Measurements from ENCODE around the gene PACS2.
"Not testable (repeated sequence)": the region's sequence is repeated elsewhere in the genome, so short reads cannot be mapped to it uniquely, and the experiment has no call there.

The PACS2 gene

GRCh38 chr14:105334383-105335230 lies 20.1 kb downstream of the PACS2 start:
- no peak overlapping the region for H3K4me3 ChIP-seq (ENCODE audit: low read depth, low read length)
- TF ChIP-seq CTCF (IDR thresholded peaks at IDR 0.05; ENCODE audit: low read depth, low read length) = no peak
- TF ChIP-seq MYC (IDR thresholded peaks at IDR 0.05; ENCODE audit: low read depth, low read length) = no peak
- no peak for TF ChIP-seq POLR2A (IDR thresholded peaks at IDR 0.05; ENCODE audit: extremely low read depth, insufficient read length)
- no peak for TF ChIP-seq MAX (IDR thresholded peaks at IDR 0.05; ENCODE audit: low read depth, low read length)
- no peak for DNase-seq (ENCODE audit: low read depth)

GRCh38 chr14:105335231-105335542 lies 20.6 kb downstream of the PACS2 start:
- not testable (repeated sequence) for DNase-seq (ENCODE audit: low read depth); H3K4me3 ChIP-seq (ENCODE audit: low read depth, low read length)

- DNase-seq (ENCODE audit: low read depth) = no peak
- no peak overlapping the region for H3K4me3 ChIP-seq (ENCODE audit: low read depth, low read length)
- TF ChIP-seq MYC (IDR thresholded peaks at IDR 0.05; ENCODE audit: low read depth, low read length) = no peak
- TF ChIP-seq MAX (IDR thresholded peaks at IDR 0.05; ENCODE audit: low read depth, low read length) = no peak
- TF ChIP-seq CTCF (IDR thresholded peaks at IDR 0.05; ENCODE audit: low read depth, low read length) = no peak
- TF ChIP-seq POLR2A (IDR thresholded peaks at IDR 0.05; ENCODE audit: extremely low read depth, insufficient read length) = no peak
These were observed 21.4 kb downstream of the PACS2 start for GRCh38 chr14:105335735-105336476.

- no peak overlapping the region for H3K4me3 ChIP-seq (ENCODE audit: low read depth, low read length)
- TF ChIP-seq CTCF (IDR thresholded peaks at IDR 0.05; ENCODE audit: low read depth, low read length) (no peak), MAX (IDR thresholded peaks at IDR 0.05; ENCODE audit: low read depth, low read length) (no peak), POLR2A (IDR thresholded peaks at IDR 0.05; ENCODE audit: extremely low read depth, insufficient read length) (no peak), MYC (IDR thresholded peaks at IDR 0.05; ENCODE audit: low read depth, low read length) (no peak)
- DNase-seq (ENCODE audit: low read depth) = no peak
These were observed 22.1 kb downstream of the PACS2 start for GRCh38 chr14:105336477-105337287.

GRCh38 chr14:105337433-105337832 lies 22.9 kb downstream of the PACS2 start:
- DNase-seq (ENCODE audit: low read depth) = no peak
- TF ChIP-seq MYC (IDR thresholded peaks at IDR 0.05; ENCODE audit: low read depth, low read length) = no peak
- TF ChIP-seq MAX (IDR thresholded peaks at IDR 0.05; ENCODE audit: low read depth, low read length) = no peak
- TF ChIP-seq POLR2A (IDR thresholded peaks at IDR 0.05; ENCODE audit: extremely low read depth, insufficient read length) = no peak
- TF ChIP-seq CTCF (IDR thresholded peaks at IDR 0.05; ENCODE audit: low read depth, low read length) = no peak

More at GRCh38 chr14:105337433-105337832, 22.9 kb downstream of the PACS2 start:
- H3K4me3 ChIP-seq (ENCODE audit: low read depth, low read length) = no peak overlapping the region
